ENCODE data around the gene SPCS3.

DNA sequence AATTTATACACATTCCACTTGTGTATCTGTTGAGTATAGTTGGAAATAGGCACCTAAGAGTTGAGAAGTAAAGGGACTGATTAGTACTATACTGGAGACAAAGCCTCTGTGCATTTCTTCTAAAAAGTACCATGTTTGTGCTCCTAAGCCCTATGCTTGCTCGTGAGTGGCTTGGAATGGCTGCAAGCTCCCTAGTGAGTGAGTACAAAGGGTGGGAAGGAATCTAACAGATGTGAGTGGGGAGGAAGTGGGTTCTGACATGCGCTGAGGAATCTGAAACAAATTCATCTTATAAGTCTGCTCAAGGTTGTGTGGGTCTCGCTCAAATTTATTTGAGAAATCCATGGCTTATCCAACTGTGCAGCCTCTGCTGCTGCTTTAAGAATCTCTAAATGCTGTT, 13.3 kb downstream of the SPCS3 start:
- TF ChIP-seq, protein P1, sequence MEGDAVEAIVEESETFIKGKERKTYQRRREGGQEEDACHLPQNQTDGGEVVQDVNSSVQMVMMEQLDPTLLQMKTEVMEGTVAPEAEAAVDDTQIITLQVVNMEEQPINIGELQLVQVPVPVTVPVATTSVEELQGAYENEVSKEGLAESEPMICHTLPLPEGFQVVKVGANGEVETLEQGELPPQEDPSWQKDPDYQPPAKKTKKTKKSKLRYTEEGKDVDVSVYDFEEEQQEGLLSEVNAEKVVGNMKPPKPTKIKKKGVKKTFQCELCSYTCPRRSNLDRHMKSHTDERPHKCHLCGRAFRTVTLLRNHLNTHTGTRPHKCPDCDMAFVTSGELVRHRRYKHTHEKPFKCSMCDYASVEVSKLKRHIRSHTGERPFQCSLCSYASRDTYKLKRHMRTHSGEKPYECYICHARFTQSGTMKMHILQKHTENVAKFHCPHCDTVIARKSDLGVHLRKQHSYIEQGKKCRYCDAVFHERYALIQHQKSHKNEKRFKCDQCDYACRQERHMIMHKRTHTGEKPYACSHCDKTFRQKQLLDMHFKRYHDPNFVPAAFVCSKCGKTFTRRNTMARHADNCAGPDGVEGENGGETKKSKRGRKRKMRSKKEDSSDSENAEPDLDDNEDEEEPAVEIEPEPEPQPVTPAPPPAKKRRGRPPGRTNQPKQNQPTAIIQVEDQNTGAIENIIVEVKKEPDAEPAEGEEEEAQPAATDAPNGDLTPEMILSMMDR (IDR thresholded peaks at IDR 0.05), result no peak
- no peak for TF ChIP-seq POLR2A (IDR thresholded peaks at IDR 0.05)

All from thyroid gland (tissue), 4 donors.